DMS53 treated with DMSO at 0.1 percent for 48 hours (cell line): ENCODE measurements around the gene E2F1.
A peak's percentile ranks its signal among the peaks of the same experiment; 100 is the strongest.

Experiments used
- DNase-seq: peaks from one replicate; lab custom pipeline; 2025; ENCODE audit not compliant: unreplicated experiment; lab: John Stamatoyannopoulos, UW

E2F1 gene

DNA sequence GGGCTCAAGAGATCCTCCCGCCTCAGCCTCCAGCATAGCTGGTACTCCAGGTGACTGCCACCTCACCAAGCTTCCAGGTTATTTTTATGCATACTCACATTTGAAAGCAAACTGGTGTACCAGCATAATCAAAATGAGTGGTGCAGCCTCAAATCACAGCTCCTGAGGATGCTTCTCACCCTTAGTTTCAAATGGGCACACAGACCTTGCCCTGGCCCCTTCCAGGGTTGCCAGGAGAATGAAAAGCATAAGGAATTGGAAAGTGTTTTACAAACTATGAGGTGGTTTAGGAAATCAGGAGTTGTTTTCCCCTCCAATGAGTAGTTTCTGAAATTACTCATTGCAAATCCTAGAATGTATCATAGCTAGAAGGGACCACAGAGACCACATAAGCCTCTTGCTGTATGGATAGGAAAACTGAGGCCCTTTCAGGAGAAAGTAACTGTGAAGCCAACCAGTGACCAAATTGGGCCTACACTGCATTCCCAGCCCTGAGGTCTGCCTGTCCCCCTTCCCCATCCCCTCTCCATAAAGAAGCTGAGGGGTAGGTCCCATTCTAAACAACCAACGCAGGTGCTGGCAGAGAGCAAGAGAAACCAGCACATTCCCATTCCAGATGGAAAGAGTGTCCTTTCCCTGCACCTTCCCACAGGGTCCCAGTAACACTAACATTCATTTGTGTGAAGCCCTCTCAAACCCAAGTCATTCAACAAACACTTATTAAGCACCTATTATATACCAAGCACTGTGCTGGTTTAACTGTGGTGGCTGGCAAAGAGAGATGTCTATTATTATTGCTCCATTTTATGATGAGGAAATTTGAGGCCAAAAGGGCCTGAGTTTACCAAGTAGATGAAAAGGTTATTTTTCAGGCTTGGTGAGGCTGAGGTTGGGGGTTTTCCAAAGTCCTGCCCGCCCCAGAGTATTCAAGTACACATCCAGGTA lies 2.1 kb upstream of the E2F1 start:
- DNase-seq = no peak

DNA sequence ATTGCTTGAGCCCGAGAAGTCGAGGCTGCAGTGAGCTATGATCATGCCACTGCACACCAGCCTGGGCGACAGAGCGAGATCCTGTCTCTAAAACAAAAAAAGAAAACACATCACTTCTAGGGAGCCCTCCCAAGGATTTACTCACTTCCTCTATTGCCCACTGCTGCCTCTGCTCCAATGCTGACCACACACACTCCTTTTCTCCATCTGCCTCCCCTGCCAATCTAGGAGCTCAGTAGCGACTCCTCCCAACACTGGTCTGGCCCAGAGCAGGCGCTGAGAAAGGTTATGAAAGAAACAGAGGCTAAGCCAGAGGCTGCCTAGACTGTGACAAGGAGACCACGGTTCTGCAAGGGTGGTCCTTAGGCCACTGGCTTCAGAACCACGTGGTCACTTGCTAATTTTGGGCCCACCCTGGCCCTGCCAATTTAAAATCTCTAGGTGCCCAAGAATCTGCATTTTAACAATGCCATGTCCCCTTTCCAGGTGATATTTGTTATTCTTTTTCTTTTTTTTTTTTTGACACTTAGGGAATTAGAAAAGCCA lies 1.3 kb upstream of the E2F1 start:
- DNase-seq = no peak

DNA sequence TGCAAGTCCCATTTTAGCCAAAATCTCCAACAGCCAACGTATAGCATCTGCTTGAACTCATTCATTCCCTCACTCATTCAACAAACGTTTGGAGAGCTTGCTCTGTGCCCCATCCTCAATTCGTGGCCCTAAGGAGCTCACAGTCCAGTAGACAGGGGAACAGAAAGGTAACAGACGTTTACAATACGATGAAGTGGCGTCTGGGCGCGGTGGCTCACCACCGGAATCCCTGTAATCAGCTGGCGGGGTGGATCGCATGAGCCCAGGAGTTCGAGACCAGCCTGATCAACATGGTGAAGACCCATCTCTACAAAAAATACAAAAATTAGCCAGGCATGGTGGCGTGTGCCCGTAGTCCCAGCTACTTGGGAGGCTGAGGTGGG lies 790 bp upstream of the E2F1 start:
- no peak for DNase-seq

DNA sequence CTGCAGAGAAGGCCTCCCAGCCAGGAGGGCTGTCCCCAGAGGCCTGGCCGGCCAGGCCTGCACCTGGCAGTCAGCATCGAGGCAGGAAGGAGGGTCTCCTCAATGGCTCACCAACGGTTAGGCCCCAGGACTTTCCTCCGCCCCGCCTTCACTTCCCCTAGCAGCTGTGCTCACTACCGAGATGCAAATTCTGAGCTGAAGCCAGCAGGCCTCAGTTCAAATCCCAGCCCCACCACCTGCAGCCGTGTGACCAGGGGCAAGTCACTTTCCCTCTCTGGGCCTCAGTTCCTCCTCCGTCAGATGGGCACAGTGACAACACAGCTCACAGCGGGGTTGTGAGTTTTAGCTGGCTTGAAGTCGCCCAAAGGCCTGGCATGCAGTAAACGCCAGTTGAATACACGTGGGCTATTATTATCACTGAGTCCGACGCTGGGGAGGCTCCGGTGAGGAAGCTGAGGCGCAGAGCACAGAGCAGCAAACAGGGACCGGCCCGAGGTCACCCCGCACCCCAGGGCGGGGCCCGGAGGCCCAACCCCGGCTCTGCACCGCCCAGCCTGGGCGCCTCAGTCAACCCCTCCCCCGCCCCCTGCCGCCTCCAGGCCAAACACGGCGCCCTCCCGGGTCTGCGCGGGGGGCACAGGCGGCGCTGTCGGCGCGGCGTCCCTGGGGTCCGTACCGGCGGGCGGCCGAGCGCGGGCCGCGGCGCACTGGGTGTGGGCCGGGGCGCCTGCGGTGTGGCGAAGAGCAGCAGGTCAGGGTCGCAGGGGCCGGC lies 671 bp downstream of the E2F1 start:
- DNase-seq = no peak

DNA sequence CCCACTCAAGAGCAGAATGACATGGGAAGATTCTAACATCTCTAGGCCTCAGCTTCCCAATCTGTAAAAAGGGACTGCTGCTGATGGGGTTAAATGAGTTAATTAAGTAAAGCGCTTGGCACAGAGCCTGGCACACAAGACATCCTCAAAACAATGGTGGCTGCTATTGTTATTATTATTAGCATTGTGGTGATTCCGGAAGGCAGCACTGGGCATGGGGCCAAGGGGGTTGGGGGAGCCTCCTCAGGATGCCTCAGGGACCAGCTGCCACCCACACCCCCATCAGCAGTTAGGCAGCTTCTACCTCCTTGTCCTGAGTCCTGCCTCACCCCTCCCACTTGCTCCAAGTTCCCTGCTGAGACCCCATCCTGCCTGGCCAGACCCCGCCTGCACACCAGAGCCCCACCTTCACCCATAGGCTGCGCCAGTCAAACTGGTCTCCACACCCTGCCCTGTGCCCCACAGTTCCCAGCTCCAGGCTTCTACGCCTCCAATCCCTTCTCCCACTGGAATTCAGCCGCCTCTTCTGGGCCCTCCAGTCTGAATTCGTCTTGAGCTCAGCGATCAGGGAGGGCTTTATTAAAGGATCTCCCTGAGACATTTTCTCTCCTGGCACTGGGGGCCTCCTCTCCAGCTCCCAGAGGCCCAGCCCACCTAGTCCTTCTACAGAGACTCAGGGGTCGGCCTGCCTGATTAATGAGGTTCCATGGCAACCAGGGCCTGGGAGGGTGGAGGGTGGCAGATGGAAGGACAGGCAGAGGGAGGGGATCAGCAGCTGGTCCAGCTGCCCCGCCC lies 1.5 kb downstream of the E2F1 start:
- no peak for DNase-seq

DNA sequence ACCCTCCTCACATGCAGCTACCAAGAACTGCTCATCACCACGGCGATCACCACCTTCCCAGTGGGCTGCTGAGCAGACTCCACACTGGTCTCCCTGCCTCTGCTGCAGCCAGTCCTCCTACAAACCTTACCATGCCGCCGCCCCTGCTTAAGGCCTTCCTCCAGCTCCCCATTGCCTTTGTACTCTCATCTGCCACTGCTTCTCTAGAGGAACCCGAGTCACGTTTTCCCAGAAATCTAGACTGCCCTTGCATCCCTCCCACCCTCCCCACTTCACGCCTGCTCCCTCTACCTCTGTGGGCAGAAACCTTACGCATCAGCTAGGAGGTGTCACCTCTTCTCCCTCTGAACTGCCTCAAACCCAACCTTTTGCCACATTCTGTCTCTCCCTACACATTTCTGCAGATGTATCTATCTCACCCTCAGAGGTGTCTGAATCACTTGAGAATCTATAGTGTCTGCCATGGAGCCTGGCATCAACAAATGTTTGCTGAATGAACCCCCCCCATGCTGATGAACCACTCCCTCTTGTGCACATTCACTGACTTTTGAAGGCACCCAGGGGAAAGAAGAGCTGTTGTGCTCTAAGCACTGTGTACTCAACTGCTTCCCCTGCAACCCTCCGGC lies 4.3 kb downstream of the E2F1 start:
- DNase-seq = no peak

DNA sequence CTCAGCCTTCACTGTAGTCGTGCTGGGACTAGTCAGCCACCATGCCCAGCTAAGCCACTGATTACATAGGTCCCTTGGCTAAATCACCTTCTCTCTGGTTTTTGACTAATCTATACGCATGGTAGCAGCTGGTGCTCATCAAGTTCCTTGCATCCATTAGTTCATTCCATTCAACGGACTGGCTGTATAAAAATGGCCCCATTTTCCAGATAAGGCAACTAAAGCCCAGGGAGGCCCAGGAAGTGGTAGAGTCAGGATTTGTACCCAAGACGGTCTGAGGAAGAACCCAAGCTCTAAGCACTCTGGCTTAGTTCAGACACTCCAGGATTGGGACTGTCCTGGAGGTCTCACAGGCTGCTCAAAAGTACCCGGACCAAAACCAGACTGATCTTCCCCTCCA lies 4.9 kb downstream of the E2F1 start:
- no peak for DNase-seq

DNA sequence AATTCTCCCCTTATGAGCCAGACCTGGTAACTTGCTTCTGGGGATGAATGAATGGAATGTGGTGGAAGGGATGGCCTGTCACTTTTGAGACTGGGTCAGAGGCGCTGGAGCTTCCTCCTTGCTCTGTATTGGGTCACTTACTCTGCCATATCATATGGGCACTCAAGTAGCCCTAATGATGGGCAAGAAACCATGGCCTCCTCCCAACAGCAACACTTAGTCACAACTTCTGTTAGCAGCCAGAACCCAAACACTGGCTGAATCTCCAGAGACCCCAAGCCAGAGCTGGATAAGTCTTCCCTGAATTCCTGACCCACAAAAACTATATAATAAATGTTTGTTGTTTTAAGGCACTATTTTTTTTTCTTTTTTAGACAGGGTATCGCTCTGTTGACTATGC lies 5.5 kb downstream of the E2F1 start:
- no peak for DNase-seq

DNA sequence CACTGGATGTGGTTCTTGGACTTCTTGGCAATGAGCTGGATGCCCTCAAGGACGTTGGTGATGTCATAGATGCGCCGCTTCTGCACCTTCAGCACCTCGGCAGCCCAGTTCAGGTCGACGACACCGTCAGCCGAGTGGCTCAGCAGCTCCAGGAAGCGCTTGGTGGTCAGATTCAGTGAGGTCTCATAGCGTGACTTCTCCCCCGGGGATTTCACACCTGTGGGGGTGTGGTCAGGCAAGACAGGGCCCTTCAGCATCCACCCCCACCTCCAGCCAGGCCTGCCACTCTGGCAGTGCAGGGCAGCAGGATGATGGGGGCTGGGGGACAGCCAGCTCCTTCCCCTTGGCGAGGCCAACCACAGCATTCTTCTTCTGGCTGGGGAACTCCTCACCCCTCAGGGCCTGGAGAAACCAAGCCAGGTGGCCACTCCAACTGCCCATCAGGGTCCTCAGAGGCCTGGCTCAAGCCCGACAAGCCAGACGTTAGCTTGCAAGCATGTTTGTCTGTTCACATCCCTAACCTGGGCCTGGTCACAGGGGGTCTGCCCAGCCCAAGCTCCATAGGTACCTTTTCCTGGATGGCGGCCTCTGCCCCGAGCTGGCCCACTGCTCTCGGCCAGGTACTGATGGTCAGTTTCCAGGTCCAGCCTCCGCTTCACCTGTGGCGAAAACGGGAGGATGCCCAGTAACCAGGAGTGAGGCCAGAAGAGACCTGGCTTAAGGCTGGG lies 6.3 kb downstream of the E2F1 start:
- no peak for DNase-seq

DNA sequence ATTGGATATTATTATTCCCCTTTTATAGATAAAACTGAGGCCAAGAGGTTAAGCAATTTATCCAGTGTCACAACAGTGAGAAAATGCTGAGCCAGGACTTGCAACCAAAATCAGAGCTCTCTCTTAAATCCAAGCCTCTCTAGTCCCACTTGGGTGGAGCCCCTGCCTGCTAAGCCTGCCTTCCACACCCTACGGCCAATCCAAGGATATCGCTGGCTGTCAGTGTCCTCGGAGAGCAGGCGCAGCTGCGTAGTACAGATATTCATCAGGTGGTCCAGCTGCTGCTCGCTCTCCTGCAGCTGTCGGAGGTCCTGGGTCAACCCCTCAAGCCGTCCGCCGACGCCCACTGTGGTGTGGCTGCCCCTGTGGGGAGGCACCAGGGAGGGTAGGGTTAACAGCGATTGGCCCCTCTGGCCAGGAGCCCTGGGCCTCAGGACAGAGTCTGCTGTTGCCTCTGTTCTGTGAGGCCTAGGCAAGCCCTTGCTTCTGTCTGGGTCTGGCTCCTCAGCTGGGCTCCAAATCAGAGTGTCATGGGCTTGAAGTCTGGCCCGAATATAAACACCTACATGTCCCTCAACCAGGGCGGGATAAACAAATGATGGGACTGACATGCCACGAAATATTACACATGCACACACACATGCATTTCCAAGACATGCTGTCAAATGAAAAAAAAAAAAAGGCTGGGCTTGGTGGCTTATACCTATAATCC lies 8.0 kb downstream of the E2F1 start:
- DNase-seq = no peak

DNA sequence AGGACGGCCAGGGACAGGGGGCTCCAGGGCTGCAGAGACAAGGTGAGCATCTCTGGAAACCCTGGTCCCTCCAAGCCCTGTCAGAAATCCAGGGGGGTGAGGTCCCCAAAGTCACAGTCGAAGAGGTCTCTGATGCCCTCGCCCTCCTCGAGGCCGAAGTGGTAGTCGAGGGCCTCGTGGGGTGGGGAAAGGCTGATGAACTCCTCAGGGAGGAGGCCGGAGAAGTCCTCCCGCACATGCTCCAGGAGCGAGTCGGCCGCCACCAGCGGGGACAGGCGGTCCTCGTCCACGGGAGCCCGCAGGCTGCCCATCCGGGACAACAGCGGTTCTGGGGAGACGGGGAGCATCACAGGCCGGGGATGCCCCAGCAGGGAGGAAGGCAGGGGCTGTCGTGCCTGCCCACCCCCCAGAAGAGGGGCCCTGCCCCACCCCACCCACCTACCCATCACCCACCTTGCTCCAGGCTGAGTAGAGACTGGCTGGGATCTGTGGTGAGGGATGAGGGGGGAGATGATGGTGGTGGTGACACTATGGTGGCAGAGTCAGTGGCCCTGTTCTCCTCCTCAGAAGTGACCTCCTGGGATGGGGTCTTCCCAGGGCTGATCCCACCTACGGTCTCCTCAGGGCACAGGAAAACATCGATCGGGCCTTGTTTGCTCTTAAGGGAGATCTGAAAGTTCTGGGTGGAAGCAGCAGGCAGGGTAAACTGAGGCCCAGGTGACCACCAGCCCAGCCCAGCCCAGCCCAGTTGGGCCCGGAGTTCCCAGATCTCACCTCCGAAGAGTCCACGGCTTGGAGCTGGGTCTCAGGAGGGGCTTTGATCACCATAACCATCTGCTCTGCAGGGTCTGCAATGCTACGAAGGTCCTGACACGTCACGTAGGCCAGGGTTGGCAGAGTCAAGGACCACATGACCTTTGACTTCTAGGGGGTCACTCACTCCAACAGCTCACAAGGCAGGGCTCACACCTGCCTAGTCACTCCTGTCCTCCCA lies 9.2 kb downstream of the E2F1 start:
- no peak for DNase-seq

DNA sequence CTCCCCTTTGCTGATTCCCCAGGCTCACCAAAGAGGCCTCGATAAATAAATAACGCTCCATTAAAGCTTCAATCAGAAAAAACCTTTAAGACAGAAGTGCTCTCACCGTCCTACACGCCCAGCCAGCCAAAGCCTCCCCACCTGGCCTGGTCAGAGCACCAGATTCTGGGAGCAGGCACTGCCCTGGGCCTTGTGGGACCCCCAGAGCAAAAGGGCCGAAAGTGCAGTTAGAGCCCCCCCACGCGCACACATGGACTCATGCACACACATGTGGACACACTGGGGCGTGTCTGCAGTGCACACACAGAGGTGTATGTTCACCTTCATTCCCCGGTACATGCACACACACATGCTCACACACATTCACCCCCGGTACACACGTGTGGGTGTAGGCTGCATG lies 10.1 kb downstream of the E2F1 start:
- DNase-seq = no peak

DNA sequence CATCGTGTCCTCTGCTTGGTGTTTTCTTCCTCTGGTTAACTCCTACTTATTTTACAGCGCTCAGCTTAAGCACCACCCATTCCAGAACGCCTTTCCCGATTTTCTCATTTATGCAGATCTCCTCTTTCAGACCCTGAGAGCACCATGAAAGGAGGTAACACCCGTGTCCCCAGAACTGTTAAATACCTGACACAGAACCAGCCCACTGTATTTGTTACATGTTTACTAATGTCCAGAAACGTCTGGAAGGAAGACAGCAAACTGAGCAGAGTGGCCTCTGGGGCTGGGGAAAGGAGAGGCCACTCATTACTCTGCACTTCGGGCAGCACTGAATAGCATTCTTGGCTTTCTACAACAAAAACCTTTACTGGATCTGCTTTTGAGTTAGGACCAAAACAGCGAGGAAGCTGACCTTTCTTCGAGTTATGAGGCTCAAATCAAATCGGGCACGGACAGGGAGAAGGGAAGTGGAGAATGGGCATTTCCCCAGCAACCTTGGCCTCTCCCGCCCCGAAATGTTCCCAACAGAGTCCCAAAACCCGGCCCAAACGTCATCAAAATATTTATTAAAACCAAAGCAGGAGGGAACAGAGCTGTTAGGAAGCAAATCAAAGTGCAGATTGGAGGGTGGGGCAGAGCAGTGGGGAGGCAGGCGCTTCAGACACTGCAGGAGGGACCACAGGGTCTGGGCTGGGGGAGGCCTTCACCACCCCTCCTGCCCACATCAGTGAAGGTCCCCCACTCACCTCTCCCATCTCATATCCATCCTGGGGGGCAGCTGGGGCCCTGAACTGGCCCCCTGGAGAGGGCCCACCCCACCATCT lies 10.8 kb downstream of the E2F1 start:
- no peak for DNase-seq

DNA sequence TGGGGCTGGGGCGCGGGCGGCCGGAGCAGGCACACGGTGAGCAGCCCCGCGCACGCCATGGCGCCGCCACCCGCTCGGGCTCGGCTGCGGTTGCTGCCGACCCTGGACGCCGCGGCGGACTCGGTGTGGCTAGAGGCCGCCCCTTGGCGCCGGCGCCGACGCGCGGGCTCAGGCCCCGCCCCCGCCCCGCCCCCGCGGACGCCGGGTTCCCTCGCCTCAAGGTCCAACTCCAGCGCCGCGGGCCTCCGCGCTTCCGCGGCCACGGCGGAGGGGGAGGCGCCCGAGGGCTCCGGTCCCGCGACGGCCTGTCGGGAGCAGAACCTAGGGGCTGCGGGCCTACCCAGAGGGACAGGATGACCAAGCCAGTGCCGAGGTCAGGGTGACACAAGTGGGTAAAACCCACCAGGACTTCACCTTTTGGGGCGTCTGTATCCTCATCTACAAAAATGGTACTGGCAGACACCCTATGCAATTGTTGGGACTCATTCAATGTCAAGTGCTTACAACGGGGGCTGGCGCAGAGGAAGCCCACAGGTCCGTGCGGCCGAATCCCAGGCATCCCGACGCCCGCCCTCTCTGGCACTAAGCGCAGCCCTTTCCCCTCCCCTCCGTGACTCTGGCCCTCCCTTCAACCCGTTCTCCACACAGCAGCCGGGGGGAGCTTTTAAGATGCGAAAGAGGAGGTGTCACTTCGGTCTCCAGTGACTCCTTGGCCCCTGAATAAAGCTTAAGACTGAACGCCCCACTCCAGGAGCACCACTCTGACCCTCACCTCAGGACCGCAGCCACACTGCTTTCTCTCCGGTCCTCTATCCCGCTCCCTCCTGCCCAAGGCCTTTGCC lies 11.7 kb downstream of the E2F1 start, which contains the start of gene NECAB3:
Gene NECAB3 (minus strand): TSS at position 135 of the 842 bp plus-strand sequence. CDS start 76 bp downstream, at position 59.
- DNase-seq = peak; percentile 42

DNA sequence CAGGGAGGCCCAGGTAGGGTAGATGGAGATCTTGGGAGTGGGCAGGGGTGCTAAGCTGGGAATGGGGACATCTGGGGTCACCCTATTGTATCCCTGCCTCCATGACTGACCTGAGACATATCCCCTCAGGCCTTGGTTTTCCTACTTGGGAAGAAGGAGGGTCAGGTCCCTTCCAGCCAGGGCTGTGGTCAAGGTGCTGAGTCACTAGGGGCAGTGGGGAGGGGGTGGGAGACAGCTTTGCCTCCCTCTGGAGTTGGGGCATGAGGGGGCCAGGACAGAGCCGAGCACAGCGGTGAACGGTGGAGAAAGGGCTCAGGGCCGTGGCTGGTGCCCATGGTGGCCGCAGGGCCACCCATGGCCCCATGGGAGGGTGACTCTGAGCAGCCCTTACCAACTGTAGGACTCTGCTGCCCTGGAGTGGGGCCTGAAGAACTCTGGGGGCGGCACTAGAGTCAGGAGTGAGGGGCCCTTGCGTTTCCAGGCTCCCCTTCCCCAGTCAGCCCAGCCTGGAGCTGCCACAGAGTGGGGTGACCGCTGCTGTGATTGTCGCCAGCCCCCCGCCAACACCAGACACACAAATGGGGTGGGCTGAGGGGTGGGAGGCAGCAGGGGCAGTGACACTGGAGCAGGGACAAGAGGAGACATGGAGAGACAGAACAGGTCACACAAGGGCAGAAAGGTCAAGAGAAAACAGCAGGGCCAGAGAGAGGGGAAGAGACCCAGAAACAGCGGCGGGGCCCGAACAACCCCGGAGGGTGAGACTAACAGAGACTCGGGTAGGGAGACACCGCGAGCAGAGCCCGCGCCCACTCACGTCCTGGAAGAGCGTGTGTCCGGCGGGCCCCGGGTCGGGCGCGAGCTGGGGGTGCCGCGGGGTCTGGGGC lies 12.5 kb downstream of the E2F1 start:
- no peak for DNase-seq

DNA sequence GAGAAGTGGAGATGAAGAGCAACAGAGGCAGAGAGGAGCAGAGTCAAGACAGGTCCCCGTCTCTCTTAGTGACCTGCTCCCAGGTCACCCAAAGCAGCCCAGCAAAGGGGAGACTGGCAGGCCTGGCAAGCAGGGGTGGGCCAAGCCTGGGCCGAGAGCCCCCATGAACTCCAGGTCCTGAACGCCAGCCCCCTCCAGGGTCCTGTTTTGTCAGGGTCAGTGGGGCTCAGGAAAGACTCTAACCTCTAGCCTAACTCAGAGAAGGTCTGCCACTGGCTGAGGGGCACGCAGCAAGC lies 13.1 kb downstream of the E2F1 start:
- no peak for DNase-seq
